ENCODE data around the gene DPY19L3. TPM values are rescaled to one million over a fixed set of nuclear protein-coding genes. Genes with fewer than 3 reads are reported as not detected.

The DPY19L3 gene
- total RNA-seq, 1 experiment from 2014 or later, result 27.8 TPM

GRCh38 chr19:32367948-32368536 is 37.5 kb upstream of the DPY19L3 start:
- Histone ChIP-seq H3K27me3 (ENCODE audit: control insufficient read depth, insufficient read depth, low read length) (no peaks in the 10 kb centered on the region), H3K4me3 (ENCODE audit: low read depth in 2 of 2, low read length in 2 of 2) (no peak overlapping the region), H3K9me3 (ENCODE audit: control insufficient read depth, insufficient read depth, low read depth, low read length) (peaks cover 5% of the 10 kb centered on the region; the same call in 1 of the 2 replicates), H3K36me3 (ENCODE audit: control insufficient read depth, insufficient read depth, low read length) (peaks cover 4% of the 10 kb centered on the region; the same call in 1 of the 2 replicates), H3K27ac (ENCODE audit: low read length) (peak overlapping the region; percentile 72), H3K4me1 (ENCODE audit: control insufficient read depth, insufficient read depth, low read length) (peaks cover 18% of the 10 kb centered on the region)
- CTCF ChIA-PET, result interaction anchor here (0.5 to 1.1 kb wide), 2 partner anchors 10 to 72 kb away, joined by 3 to 4 read pairs; no protein-coding TSS in a partner anchor
- ATAC-seq (no peak), DNase-seq (ENCODE audit: low read depth, low spot score) (no peak)
- in situ Hi-C loops (cut with HindIII; ENCODE audit: low pct_unique_long_range_greater_than_20kb, low sequenced_read_pairs), result no loop called here
- intact Hi-C loops (cut with micrococcal nuclease; ENCODE audit: unreplicated experiment), result no loop called here
- POLR2A ChIA-PET, result no interaction called here
- no peak for TF ChIP-seq REST (IDR thresholded peaks at IDR 0.05; ENCODE audit: insufficient read depth in 1 of 2, low read depth in 2 of 2, low read length in 1 of 2)
- TF ChIP-seq CTCF (IDR thresholded peaks at IDR 0.05), result no peak
- TF ChIP-seq TCF7L2 (IDR thresholded peaks at IDR 0.05; ENCODE audit: low read depth, low read length), result no peak
- no peak for TF ChIP-seq POLR2AphosphoS5 (IDR thresholded peaks at IDR 0.05; ENCODE audit: low read depth, low read length)
- no peak for TF ChIP-seq SIN3A (IDR thresholded peaks at IDR 0.05; ENCODE audit: borderline replicate concordance, insufficient read depth, low read depth, low read length)
- no TSS peak for BruUV-seq (replicated peaks)

- POLR2A ChIA-PET, result no interaction called here
- in situ Hi-C loops (cut with HindIII; ENCODE audit: low pct_unique_long_range_greater_than_20kb, low sequenced_read_pairs) (no loop called here), intact Hi-C loops (cut with micrococcal nuclease; ENCODE audit: unreplicated experiment) (no loop called here)
- Histone ChIP-seq H3K36me3 (ENCODE audit: control insufficient read depth, insufficient read depth, low read length) (peaks cover 4% of the 10 kb centered on the region; the same call in 1 of the 2 replicates), H3K9me3 (ENCODE audit: control insufficient read depth, insufficient read depth, low read depth, low read length) (peaks cover 5% of the 10 kb centered on the region; the same call in 1 of the 2 replicates), H3K27ac (ENCODE audit: low read length) (peak overlapping the region; percentile 72), H3K4me3 (ENCODE audit: low read depth in 2 of 2, low read length in 2 of 2) (no peak overlapping the region), H3K27me3 (ENCODE audit: control insufficient read depth, insufficient read depth, low read length) (no peaks in the 10 kb centered on the region), H3K4me1 (ENCODE audit: control insufficient read depth, insufficient read depth, low read length) (peaks cover 24% of the 10 kb centered on the region)
- no peak for DNase-seq (ENCODE audit: low read depth, low spot score)
- no peak for ATAC-seq
- no TSS peak for BruUV-seq (replicated peaks)
- CTCF ChIA-PET, result no interaction called here
- TF ChIP-seq CTCF (IDR thresholded peaks at IDR 0.05) (no peak), SIN3A (IDR thresholded peaks at IDR 0.05; ENCODE audit: borderline replicate concordance, insufficient read depth, low read depth, low read length) (no peak), POLR2AphosphoS5 (IDR thresholded peaks at IDR 0.05; ENCODE audit: low read depth, low read length) (no peak), TCF7L2 (IDR thresholded peaks at IDR 0.05; ENCODE audit: low read depth, low read length) (no peak), REST (IDR thresholded peaks at IDR 0.05; ENCODE audit: insufficient read depth in 1 of 2, low read depth in 2 of 2, low read length in 1 of 2) (no peak)
Measured at GRCh38 chr19:32368787-32369186, 36.8 kb upstream of the DPY19L3 start.
